ENCODE measurements around the gene SIGLEC6. TPM values are rescaled to one million over a fixed set of nuclear protein-coding genes. Genes with fewer than 3 reads are reported as not detected.
A peak's percentile ranks its signal among the peaks of the same experiment; 100 is the strongest.

SIGLEC6 gene
- total and polyA plus RNA-seq, 7 donors: 0.55 to 2.1 (median 0.82) TPM; not detected in 2

- no peaks in the 10 kb centered on the region for H3K4me1 ChIP-seq
- no peak overlapping the region for H3K4me3 ChIP-seq
- no peaks in the 10 kb centered on the region for H3K36me3 ChIP-seq
- no peaks in the 10 kb centered on the region for H3K9me3 ChIP-seq
- DNase-seq: no peak
- WGBS, 2 donors: 15 to 31% methylated on average over 4 of the region's 4 CpGs
- peaks cover 0 to 19% (median 0%) of the 10 kb centered on the region in 3 donors for H3K27me3 ChIP-seq
- TF ChIP-seq POLR2A (IDR thresholded peaks at IDR 0.05) (no peak), POLR2AphosphoS5 (IDR thresholded peaks at IDR 0.05) (no peak), EP300 (IDR thresholded peaks at IDR 0.05) (no peak), CTCF (IDR thresholded peaks at IDR 0.05) (no peak)
- intact Hi-C loops (cut with DNase I): loop anchor here (1.0 to 2.0 kb wide), 2 partner anchors 185 to 306 kb away; no protein-coding TSS in a partner anchor
- no peak overlapping the region for H3K27ac ChIP-seq
Observed at GRCh38 chr19:51472607-51473006, 58.9 kb downstream of the SIGLEC6 start.

GRCh38 chr19:51471527-51471926 lies 59.9 kb downstream of the SIGLEC6 start:
- no peaks in the 10 kb centered on the region for H3K9me3 ChIP-seq
- no peak overlapping the region for H3K27ac ChIP-seq
- WGBS, 2 donors: 66 to 80% methylated on average over 1 of the region's 1 CpG
- TF ChIP-seq POLR2AphosphoS5 (IDR thresholded peaks at IDR 0.05) (no peak), POLR2A (IDR thresholded peaks at IDR 0.05) (no peak), CTCF (IDR thresholded peaks at IDR 0.05) (no peak), EP300 (IDR thresholded peaks at IDR 0.05) (no peak)
- intact Hi-C loops (cut with DNase I): no loop called here
- no peaks in the 10 kb centered on the region for H3K4me1 ChIP-seq
- peaks cover 0 to 19% (median 0%) of the 10 kb centered on the region in 3 donors for H3K27me3 ChIP-seq
- H3K4me3 ChIP-seq: no peak overlapping the region
- H3K36me3 ChIP-seq: no peaks in the 10 kb centered on the region
- no peak for DNase-seq

- TF ChIP-seq CTCF (IDR thresholded peaks at IDR 0.05) (no peak), POLR2A (IDR thresholded peaks at IDR 0.05) (no peak), EP300 (IDR thresholded peaks at IDR 0.05) (no peak), POLR2AphosphoS5 (IDR thresholded peaks at IDR 0.05) (no peak)
- H3K27me3 ChIP-seq: peaks cover 0 to 19% (median 0%) of the 10 kb centered on the region in 3 donors
Observed at GRCh38 chr19:51470966-51471365, 60.5 kb downstream of the SIGLEC6 start.

GRCh38 chr19:51469629-51470028 lies 61.8 kb downstream of the SIGLEC6 start:
- no peak overlapping the region for H3K27ac ChIP-seq
- no peak overlapping the region for H3K4me3 ChIP-seq
- no peak for DNase-seq
- H3K4me1 ChIP-seq: no peaks in the 10 kb centered on the region
- TF ChIP-seq CTCF (IDR thresholded peaks at IDR 0.05): no peak
- no peak for TF ChIP-seq POLR2A (IDR thresholded peaks at IDR 0.05)
- no peak for TF ChIP-seq POLR2AphosphoS5 (IDR thresholded peaks at IDR 0.05)
- no peak for TF ChIP-seq EP300 (IDR thresholded peaks at IDR 0.05)
- 61 to 79% methylated on average over 1 of the region's 1 CpG for WGBS, 2 donors
- no peaks in the 10 kb centered on the region for H3K9me3 ChIP-seq
- H3K27me3 ChIP-seq: peaks cover 0 to 28% (median 0%) of the 10 kb centered on the region in 3 donors
- no peaks in the 10 kb centered on the region for H3K36me3 ChIP-seq
- intact Hi-C loops (cut with DNase I): no loop called here

More at GRCh38 chr19:51470966-51471365, 60.5 kb downstream of the SIGLEC6 start:
- DNase-seq: no peak
- intact Hi-C loops (cut with DNase I): no loop called here
- H3K4me3 ChIP-seq: no peak overlapping the region
- H3K36me3 ChIP-seq: no peaks in the 10 kb centered on the region
- H3K4me1 ChIP-seq: no peaks in the 10 kb centered on the region
- 78 to 86% methylated on average over 9 of the region's 9 CpGs for WGBS, 2 donors
- no peak overlapping the region for H3K27ac ChIP-seq
- no peaks in the 10 kb centered on the region for H3K9me3 ChIP-seq

GRCh38 chr19:51469162-51469561 lies 62.3 kb downstream of the SIGLEC6 start:
- peak; percentile 44 for DNase-seq
- peaks cover 0 to 28% (median 0%) of the 10 kb centered on the region in 3 donors for H3K27me3 ChIP-seq
- no peak overlapping the region for H3K27ac ChIP-seq
- H3K36me3 ChIP-seq: no peaks in the 10 kb centered on the region
- no peaks in the 10 kb centered on the region for H3K9me3 ChIP-seq
- WGBS, 2 donors: 43 to 47% methylated on average over 4 of the region's 4 CpGs
- TF ChIP-seq CTCF (IDR thresholded peaks at IDR 0.05): no peak
- TF ChIP-seq EP300 (IDR thresholded peaks at IDR 0.05): no peak
- no peak for TF ChIP-seq POLR2A (IDR thresholded peaks at IDR 0.05)
- no peak for TF ChIP-seq POLR2AphosphoS5 (IDR thresholded peaks at IDR 0.05)
- H3K4me1 ChIP-seq: no peaks in the 10 kb centered on the region
- H3K4me3 ChIP-seq: no peak overlapping the region
- intact Hi-C loops (cut with DNase I): no loop called here
